ENCODE measurements around the gene MYL5.
"Not testable (repeated sequence)": the region's sequence is repeated elsewhere in the genome, so short reads cannot be mapped to it uniquely, and the experiment has no call there.

The MYL5 gene

DNA sequence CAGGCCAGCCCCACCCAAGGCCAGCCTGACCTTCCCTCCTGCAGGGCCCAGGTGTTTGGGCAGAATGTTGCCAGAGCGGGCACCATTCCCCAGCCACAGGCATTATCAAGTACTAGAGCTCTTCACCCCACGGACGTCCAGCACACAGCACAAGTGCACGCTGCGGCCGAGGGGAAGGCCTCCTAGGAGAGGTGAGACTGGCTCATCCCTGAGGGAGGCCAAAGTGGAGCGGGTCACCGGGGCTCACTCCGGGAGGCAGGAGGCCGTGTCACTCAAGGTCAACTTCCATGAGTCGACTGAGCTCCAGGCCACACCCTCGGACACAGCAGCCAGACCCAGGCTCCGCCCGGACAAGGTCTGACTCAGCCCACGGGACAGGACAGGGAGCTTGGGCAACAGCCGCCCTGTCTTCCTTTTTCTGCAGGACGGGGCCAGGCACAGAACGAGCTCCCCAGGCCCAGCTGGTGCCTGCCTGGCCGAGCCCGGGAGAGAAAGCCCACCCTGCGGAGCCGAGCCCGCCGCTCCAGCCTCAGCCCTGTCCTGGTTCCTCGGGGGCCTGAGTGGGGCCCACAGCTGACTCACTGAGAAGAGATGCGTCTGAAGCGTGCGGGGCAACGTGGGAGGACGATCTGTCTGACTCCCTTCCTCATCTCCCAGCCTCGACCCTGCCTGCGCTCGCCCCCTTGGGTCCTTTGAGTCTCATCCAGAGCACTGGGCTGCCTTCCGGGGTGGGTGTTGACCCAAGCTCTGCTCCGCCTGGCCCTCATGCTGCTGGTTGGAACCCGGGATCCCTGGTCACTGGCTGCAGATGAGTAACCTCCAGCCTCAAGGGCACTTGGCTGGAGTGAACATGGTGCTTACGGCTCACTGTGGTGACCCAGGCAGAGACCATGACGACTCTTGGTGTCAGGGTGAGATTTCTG lies 13.0 kb downstream of the MYL5 start:
- no peak for DNase-seq

DNA sequence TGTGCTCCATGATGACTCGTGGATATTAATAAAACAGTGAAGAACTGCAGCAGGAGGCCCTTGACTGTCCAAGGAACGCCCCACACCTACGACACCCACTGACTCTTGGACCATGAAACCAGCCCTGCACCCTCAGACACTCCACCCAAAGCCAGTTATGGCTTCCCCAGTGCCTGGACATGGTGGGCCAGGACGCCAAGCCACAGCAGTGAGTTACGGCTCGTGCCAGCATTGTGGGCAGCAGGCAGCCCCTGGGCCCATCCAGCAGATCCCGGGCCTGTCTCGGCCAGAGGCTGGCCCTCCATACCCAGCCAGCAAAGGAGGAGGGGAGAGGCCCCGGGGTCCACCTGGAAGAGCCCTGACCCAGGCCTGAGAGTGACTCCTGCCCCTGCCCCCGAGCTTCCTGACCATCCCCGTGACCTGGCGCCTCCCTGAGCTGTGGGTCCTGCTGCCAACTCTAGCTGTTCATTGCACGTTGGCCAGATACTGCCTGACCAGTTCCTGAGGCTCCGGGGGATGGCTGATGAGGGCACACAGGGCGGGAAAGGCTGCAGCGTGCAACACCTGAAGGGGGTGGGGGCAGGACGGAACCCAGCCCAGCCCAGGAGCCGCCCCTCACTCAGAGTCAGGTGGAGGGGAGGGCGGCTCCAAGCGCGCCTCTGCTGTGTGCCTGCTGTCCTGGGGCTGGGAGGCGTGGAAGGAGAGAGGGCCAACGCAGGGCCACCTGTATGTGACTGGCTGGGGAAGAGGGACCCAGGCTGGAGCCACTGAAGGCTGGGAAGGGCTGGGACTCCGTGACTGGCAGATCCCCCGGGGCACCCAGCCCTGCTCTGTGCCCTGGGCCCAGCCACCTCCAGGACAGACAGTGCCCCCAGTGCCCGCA lies 13.9 kb downstream of the MYL5 start:
- no peak for DNase-seq

DNA sequence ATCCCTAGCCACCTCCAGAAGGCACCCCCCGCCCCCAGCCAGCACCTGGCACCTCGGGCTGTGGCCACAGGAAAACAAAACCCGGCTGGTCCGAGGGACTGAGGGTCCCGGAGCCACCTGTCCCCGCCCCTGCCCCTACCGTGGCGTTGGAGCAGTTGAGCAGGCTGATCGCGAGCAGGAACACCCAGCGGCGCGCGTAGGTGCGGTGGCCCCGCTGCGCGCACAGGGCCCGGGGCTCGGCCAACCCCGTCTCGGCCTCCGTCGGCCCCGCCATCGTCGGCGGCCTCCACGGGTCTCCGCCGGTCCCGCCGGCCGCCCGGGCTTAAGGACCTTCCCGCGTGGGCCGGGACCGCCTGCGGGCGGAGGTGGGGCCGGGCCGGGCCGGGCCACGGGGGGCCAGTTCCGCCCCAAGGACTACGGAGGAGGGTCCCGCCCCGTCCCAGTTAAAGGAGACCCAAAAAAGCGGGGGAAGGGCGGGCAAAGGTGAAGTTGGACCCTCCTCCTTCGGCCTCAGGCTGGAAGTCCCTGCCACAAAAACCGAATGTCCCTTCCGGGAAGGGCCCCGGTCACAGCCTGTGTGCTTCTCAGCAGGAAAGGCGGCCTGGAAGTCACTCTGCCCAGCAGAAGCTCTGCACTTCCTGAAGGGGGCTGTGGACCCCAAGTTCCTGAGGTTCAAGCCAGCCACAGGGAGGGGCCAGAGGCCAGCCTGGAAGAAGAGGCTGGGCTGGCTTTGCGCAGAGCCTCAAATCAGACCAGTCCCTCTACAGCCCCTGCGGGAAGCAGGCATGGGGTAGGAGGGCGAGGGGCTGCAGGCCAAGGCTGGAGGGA lies 14.7 kb downstream of the MYL5 start, which contains the start of gene SLC49A3:
SLC49A3 (minus strand) TSS at position 298 of the 828 bp plus-strand sequence; CDS start at position 274, 24 bp downstream.
- no peak for DNase-seq

DNA sequence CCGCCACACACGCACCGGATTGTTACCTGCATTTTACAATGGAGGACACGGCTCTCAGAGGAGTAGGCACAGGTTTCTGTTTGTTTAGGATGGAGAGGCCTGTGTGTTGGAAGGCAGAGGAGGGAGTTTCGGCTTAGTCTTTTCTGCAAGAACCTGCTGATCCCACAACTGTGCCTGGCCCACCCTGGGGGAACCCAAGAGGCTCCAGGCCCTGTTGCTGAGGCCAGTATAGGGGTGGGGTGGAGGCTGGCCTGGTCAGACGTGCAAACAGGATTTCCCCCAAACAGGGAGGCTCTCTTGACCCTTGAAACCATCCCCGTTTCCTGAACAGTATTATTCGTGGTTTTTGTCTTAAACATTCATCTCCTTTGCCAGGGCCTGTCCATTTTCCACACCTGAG lies 15.4 kb downstream of the MYL5 start:
- DNase-seq, result no peak

DNA sequence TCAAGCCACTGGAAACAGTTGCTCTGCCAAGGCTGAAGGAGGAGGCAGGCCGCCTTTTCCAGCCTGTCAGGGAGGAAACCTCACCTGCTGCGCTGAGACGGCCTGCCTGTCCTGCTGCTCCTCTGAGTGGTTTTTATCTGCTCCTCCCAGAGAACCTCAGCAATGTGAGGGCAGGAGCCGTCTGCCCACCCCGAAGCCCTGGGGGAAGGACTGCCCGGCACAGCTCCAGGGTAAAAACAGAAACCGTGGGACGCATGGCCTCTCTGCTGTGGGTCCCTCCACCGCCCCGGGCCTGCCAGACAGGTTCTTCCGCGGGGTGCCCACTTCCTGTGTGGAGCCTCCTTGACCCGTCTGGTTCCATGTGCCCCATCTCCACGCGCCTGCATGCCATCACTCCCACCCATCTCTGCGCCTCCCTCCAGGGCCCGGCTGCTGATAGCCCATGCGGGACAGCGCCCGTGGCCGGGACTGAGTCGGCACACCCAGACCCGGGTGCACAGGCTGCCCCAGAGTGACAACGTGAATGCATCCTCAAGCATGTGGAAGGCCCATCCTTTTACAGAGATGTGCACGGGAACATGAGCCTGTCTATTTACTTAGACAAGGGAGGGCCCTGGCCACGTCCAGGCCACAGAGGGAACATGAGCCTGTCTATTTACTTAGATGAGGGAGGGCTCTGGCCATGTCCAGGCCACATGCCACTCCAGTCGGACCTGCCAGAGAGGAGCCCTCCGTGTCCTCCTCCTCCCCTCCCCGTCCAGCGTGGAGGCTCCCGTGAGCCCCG lies 18.6 kb downstream of the MYL5 start:
- DNase-seq, result no peak

DNA sequence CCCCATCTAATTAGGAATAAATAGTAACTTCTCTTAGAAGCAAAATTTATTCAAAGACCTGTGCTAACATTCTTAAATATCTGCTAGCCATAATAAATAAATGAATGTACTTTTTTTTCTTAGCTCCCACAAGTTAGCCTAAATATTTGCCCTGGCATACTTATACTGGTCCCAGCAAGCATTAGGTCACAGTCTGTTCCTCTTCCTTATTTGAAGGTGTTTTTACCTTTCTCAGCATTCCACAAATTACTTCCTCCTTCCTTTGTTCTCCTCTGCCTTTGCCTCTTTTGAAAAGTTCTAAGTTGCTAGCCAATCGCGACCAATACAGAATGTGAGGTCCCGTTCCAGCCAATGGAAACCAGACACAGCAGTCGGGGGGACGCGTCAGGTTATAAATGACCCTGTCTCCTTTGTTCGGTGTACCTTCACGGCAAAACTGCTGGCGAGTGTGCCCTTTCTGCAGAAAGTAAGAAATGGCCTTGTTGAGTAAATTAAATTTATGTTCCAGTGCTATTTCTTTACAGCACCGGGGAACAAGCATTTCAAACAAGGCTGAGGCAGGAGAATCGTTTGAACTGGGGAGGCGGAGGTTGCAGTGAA lies 20.1 kb downstream of the MYL5 start:
- DNase-seq, result not testable (repeated sequence)

DNA sequence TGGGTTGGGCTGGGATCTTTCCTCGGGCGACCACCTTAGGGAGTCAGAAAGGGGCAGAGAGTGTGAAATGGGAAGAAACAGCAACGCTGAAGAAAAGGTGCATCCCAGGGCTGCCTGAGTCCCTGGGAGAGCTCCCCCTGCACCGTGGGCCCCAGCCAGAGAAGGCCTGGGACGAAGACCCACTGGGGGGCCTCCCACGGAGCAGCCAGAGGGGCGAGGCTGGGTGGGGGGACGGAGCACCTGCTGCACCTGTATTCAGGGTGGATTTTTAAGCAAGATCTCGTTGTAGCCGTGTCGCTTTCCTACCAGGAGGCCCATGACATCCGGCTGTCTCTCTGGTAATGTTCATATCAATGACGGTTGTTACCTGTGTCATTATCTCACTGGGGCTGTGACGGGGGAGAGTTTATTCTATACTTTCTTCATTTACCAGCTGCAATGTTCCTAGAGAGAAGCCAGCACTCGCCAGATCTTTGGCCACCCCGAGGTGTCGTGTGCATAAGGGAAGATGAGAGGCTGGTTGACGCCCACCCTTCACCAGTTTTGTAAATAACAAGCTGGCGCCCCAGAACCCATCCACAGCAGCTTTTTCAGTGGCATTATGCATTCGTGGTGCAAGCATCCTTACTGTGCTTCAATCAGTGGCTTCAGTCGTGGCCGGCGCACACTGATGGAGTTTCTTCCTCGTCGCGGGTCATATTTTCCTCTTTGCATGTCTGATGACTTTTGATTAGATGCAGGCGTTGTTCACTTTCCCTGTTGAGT lies 25.7 kb downstream of the MYL5 start:
- DNase-seq, result no peak

DNA sequence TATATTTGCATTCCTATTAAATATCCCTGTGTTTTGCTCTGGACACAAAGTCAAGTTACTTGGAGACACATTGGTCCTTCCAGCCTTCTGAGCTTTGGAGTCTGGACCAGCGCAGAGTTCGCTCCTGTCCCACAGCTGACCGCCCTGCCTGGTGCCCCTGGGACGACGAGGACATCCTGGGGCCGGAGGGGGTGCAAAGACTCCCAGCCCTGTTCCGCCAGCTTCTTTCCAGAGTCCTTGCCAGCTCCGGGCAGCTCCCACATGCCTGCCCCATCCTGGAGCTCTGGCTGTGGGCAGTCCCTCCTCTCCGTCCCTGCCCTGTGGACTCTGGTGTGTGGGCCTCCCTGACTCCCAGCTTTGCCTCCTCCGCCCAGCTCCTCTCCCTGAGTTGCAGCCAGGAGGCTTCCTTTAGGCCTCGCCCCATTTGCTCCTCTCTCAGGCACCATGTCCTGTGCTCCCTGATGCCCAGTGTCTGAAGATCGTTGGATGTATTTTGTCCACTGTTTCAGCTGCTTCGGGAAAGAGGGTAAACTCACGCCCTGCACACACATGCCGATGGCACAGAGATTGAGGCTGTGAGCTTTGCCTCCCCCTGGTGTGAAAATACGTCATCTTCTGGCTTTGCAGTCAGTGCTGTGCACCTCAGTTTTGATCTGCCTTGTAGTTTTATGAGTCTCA lies 26.4 kb downstream of the MYL5 start:
- no peak for DNase-seq

DNA sequence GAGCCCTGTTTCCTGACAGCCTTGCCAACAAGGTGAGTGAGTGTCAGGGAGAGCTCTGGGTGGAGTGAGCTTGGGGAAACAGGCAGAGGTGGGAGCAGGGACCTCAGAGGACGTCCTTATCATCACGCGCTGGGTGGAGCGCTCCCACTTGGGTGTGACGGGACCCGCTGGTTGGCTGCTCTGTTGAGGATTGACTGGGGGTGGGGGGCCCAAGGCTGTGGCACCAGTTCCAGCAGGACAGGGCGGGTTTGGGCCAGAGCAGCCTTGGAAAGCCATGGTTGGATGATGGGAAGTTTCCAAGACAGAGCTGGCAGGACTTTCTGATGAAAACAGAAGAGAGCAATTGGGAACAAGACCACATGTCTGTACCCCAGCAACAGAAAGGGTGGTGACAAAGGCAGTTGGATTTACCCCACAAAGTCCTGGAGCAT lies 28.3 kb downstream of the MYL5 start:
- DNase-seq, result no peak

DNA sequence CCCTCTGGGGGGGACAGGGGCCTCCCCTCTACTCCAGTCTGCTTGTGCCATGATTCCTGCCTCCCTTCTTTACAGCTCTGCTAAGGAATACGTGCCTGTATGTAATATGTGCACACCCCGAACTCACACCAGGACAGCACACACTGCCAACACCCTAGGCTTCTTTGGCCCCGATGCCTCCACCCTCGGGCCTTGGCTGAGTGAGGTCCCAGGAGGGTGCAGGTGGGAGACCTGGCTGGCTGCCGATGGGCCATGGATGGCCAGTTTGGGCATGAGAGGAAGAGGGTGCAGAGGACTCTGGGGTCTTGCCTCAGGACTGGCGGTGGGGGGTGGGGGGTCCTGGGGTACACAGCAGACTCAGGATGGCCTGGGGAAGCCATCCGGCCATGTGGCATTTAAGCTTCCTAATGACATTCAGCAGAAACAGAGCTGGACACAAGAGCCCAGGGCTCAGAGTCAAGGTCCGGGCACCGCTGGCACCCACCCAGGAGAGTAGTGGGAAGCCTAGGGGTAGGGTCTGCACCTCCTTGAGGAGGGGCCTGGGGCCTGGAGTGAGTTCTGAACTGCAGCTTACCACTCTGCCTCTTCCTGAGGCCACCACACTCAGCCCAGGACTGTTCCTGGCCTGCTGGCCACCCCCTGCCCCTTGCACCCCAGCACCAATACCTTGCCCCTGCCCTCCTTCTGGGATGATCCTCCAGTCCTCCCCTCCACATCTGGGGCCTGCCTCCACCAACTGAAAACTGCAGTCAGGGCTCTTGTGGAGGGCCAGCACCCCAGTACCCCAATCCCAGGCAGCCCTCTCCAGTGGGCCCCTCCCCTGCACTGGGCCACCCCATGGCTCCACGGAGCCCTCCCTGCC lies 29.2 kb downstream of the MYL5 start:
- no peak for DNase-seq

DNA sequence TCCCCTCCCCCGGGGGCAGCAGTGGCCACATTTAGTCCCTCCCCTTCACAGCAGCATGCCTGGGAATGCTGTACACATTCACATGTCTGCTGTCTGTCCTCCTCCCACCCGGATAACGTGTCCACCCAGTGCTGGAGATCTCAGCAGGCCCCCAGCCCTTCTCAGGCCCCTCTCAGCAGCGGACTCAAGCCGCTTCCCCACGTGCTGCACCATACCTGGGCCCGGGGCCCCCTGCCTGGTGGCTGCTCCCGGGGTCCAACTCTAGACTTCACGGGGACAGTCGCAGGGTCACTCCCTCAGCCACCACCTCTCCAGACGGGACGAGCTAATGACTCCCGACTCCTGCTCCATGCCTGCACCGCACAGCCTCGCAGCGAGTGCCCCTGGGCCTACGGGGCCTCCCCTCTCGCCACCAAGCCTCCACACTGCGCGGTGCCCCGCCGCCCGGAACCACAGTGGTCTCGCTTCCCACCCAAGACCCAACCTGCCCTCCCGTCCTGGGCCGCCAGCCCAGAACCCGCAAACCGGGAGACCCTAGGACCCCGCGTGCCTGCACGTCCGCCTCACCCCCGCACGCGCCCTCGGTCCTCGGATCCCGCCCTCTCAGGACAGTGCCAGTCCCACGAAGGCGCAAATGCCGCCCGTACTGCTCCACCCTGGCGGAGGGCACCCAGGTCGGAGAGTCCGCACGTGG lies 30.0 kb downstream of the MYL5 start:
- DNase-seq, result no peak

DNA sequence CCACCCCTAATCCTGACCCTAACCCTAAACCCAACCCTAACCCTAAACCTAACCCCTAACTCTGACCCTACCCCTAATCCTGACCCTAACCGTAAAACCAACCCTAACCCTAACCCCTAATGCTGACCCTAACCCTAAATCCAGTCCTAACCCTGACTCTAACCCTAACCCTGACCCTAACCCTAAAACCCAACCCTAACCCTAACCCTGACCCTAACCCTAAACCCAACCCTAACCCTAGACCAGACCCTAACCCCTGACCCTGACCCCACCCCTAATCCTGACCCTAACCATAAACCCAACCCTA lies 30.6 kb downstream of the MYL5 start:
- DNase-seq, result no peak

DNA sequence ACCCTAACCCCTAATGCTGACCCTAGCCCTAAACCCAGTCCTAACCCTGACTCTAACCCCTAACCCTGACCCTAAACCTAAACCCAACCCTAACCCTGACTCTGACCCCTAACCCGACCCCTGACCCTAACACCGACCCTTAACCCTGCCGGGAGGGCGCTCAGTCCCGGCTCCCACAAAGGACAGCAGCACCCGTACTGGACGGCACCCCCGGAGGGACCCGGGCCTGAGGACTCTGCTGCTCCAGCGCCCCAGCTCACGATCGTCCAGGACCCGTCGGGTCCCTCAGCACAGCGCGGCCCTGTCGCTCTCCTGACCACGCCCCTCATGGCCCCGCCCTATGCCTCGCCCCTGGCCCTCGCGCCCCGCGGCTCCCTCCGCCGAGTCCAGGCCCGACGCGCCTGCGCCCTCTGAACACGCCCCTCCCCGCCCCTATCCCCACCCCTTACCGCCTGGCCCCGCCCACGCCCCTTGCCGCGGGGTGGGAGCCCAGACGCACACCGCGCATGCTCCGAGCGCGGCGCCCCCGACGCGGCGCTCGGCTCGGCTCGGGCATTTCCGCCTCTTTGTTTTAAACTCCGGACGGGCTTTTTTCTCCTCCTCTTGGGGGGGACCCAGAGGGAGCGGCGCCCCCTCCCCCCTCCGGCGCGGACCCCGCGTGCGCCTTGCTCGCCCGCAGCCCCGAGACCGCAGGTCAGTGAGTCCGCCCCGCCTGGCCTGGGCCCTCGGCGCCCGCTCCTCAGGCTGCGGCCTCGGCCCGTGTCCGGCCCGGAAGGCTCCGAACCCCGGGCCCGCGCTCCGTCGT lies 31.1 kb downstream of the MYL5 start, which contains the start of gene PCGF3:
PCGF3 (plus strand) TSS at position 555 of the 805 bp plus-strand sequence. CDS start 27,849 bp downstream, outside the sequence.
- peak; percentile 92 for DNase-seq

DNA sequence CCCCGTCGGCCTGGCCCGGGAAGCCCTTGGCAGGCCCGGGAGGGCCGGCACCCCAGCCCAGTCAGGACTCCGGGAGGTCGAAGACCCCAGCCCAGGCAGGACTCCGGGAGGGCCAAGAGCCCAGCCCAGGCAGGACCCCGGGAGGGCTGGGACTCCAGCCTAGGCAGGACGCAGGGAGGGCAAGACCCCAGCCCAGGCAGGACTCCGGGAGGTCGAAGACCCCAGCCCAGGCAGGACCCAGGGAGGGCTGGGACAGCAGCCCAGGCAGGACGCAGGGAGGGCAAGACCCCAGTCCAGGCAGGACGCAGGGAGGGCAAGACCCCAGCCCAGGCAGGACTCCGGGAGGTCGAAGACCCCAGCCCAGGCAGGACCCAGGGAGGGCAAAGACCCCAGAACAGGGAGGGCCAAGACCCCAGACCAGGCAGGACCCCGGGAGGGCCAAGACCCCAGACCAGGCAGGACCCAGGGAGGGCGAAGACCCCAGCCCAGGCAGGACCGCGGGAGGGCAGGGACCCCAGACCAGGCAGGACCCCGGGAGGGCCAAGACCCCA lies 31.8 kb downstream of the MYL5 start:
- not testable (repeated sequence) for DNase-seq

DNA sequence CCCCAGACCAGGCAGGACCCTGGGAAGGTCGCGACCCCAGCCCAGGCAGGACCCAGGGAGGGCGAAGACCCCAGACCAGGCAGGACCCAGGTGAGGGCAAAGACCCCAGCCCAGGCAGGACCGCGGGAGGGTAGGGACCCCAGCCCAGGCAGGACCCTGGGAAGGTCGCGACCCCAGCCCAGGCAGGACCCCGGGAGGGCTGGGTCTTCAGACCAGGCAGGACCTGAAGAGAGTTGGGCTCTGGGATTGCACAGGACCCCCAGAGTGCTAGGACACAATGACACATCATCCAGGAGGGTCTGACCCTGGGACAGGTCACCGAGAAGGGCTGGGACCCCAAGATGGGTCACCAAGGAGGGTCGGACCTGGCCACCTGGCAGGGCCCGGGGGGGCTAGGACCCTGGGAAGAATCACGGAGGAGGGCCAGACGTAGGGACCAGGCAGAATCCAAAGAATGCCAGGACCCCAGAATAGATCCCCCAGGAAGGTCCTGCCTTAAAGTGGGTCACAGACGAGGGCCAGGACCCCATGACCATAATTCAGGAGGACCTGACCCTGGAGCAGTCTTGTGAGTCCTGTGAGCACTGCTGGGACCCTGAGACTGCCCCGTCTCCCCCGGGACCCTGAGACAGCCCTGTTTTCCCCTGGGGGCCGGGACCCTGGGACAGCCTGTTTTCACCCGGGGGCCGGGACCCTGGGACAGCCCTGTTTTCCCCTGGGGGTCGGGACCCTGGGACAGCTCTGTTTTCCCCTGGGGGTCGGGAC lies 32.7 kb downstream of the MYL5 start:
- DNase-seq, result no peak

DNA sequence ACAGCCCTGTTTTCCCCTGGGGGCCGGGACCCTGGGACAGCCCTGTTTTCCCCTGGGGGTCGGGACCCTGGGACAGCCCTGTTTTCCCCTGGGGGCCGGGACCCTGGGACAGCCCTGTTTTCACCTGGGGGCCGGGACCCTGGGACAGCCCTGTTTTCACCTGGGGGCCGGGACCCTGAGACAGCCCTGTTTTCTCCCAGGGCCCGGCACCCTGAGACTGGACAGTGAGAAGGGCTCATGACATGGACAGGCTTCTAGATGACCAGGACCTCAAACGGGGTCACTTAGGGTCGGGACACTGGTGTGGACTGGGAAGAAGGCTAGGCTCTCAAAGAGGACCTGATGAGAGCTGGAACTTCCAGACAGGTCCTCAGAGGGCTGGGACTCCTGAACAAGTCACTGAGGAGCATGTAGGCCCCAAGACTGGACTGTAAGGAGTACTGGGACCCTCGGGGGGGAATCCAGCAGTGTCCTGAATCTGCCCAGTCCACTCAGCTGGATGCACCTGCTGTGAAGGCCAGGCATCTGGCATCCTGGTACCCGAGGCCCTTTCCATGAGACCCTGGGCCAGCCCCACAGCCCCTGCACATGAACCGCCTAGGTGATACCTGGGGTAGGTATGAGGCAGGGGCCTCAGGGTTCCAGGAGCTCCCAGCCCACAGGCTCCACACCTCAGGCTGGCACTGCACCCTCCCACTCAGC lies 33.7 kb downstream of the MYL5 start:
- no peak for DNase-seq

All from central memory CD4-positive, alpha-beta T cell (primary cell).